Stimulated activated CD8-positive, alpha-beta memory T cell treated with anti-CD3 and anti-CD28 coated beads, Interleukin-4, amount 100 ng/mL, for 24 hours (primary cell): ENCODE data around the gene TCF7.
A peak's percentile ranks its signal among the peaks of the same experiment; 100 is the strongest.

Source experiments
- DNase-seq: peaks from one replicate; pipeline ENCODE4 v3.0.0-alpha.2; 2020; ENCODE audit warnings: low read depth

Gene TCF7

DNA sequence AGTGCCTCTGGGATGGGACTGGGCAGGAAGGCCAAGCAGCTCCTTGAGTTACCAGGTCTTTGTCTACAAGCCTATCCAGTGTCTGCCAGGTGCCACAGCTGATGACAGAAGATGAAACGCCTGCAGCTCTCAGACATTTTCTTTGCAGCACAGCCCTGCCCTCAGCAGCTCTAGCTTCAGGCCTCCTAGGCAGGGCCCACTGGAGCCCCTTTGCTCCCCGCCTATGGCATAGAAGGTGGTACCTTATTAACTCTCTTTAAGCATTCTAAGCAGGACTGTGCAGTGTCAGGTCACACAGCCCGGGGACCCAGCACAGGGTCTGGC, 63.6 kb downstream of the TCF7 start:
- DNase-seq, result no peak

DNA sequence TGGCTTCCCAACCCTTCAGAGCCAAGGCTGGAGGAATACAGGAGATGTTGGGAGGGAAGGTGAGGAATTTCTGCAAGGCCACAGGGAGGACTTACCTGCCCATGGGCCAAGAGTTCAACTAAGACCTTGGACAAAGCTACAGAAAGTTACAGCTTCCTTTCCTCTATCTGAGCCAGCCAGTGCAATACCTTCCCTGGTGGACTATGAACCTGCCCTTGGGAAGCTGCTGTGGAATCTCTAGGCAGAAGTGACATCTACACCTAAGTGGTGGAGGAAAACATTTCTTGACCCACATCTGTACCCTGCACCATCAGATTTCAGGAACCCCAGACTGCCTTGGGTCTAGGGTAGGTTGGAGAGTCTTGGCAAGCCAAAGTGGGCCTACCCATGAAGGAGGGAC, 69.0 kb downstream of the TCF7 start:
- DNase-seq, result no peak

DNA sequence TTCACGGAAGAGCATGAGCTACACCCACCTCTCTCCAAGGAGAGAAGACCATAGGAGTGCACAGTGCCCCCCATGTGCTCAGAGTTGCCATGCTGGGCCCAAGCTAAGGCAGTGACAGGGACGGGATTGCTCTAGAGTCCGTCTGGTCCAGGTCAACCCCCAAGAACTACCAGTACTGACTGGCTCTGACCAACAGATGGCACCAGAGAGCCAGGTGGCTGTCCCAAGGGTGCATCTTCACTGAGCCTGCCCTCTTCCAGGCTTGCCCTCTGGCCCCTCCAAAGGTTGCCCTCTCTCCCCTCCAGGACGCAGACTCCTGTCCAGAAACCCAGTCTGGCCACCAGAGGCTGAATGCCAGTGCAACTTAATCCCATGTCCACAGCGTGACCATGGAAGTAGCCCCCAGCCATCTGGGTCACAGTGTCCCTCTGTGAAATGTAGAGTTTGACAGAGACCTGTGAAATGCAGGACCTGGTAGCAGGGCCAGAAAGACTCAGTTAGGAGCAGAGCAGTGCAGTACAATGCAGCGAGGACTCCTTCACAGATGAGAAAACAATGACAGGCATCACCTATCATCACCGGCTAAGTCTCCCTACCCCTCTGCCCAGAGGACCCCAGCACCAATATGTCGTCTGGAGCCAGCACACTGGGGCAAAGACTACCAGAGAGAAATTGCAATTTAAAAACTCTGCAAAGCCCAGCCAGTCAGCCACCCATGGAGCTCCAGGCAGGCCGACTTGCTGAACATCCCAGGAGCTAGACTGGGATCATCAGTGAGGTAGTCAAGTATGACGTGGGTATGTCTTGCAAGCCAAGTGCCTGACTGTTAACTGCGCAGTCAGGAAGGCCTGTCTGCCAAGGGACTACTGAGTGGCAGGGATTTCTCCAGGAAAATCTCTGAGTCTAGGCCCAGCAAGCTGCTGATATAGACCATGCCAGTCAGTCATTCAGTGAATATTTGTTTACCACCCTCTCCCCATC, 70.0 kb downstream of the TCF7 start:
- peak; percentile 53 for DNase-seq

DNA sequence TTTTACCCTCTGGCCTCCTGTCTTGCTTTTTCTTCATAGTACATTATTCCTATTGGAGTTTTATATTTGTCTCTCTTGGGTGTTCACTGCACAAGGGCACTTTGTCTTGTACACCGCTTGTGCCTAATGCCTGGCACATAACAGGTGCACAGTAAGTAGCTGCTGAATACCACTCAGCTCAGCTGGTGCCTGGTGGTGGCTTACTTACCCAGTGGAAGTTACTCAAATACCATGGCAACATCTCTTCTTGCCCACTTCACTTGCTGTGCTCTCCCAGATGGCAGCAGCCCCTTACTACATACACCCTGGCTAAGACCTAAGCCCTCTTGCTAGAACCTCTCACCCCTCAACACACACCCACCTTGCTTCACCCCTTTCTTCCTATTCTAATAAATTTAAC, 73.6 kb downstream of the TCF7 start:
- no peak for DNase-seq

DNA sequence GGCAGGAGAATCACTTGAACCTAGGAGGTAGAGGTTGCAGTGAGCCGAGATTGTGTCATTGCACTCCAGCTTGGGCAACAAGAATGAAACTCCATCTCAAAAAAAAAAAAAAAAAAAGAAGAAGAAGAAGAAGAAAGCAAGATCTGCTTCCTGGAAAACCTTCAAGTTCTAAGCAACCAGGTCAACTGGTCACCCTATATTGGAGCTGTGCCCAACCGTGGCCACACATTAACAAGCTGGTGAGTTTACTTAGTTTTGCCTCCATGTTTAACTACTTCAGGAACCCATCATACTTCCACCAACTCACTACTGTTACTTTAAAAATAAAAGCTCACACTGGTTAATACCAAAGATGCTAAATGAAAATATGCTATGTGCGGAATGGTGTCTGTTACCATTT, 74.5 kb downstream of the TCF7 start:
- DNase-seq, result no peak

DNA sequence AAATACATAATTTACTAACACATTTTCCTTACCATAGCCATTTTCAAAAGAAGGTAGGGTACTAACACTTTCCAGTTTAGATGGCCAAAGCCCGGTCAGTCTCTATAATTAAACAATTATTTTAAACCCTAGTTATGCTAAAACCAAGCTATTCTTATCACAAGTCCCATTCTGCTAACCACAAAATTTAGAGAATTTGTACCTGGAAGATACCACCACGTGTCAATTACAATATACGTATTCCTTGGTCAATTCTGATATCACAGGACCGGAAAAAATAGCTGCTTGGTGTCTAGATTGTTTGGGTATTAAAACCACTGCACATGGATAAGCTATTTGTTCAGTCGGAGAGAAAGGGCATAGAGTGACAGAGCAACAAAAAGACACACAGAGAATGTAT, 81.2 kb downstream of the TCF7 start:
- DNase-seq, result no peak
